ENCODE results near the gene SLC37A1.

DNA sequence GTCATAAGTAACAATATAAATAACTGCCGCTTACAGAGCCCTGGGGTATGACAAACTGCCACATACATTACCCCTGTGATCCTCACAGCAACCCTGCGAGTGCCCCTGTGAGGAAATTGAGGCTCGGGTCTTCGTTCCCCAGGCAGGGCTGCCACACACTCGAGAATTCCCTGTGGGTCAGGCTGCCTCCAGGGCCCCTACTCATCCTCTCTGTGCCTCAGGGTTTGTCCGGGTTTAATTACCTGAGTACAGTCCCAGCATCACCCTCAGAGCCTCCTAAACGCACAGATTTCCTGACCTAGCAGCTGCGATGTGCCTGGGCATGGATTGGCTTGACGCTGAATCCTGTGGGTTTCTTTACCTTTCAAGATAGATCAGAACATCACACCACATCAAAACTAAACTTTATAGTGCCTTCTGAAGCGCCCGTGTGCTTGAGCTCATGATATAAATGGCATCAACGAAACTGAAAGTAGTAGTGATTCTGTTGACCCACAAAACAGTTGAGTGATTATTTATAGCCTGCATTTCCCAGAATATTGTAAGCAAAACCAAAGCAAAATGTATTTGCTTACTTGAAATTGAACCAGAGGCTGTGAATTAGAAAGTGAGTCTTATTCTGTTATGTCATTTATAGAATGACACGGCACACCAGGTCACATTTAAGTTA, 14.0 kb downstream of the SLC37A1 start:
- TF ChIP-seq CTCF (IDR thresholded peaks at IDR 0.05; ENCODE audit: insufficient read depth, low read length) (no peak), POLR2AphosphoS5 (IDR thresholded peaks at IDR 0.05; ENCODE audit: low read depth) (no peak), GABPA (IDR thresholded peaks at IDR 0.05; ENCODE audit: low read depth) (no peak), SPI1 (IDR thresholded peaks at IDR 0.05; ENCODE audit: borderline replicate concordance, low read depth) (no peak)
- TF ChIP-seq, protein P1, sequence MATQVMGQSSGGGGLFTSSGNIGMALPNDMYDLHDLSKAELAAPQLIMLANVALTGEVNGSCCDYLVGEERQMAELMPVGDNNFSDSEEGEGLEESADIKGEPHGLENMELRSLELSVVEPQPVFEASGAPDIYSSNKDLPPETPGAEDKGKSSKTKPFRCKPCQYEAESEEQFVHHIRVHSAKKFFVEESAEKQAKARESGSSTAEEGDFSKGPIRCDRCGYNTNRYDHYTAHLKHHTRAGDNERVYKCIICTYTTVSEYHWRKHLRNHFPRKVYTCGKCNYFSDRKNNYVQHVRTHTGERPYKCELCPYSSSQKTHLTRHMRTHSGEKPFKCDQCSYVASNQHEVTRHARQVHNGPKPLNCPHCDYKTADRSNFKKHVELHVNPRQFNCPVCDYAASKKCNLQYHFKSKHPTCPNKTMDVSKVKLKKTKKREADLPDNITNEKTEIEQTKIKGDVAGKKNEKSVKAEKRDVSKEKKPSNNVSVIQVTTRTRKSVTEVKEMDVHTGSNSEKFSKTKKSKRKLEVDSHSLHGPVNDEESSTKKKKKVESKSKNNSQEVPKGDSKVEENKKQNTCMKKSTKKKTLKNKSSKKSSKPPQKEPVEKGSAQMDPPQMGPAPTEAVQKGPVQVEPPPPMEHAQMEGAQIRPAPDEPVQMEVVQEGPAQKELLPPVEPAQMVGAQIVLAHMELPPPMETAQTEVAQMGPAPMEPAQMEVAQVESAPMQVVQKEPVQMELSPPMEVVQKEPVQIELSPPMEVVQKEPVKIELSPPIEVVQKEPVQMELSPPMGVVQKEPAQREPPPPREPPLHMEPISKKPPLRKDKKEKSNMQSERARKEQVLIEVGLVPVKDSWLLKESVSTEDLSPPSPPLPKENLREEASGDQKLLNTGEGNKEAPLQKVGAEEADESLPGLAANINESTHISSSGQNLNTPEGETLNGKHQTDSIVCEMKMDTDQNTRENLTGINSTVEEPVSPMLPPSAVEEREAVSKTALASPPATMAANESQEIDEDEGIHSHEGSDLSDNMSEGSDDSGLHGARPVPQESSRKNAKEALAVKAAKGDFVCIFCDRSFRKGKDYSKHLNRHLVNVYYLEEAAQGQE (IDR thresholded peaks at IDR 0.05; ENCODE audit: insufficient replicate concordance, low read depth), result no peak
